ENCODE results near the gene TMEM43. TPM values are rescaled to one million over a fixed set of nuclear protein-coding genes. Genes with fewer than 3 reads are reported as not detected.

TMEM43 gene
- total and polyA plus RNA-seq, 10 of the 15 experiments (the other 5 are each of a cell fraction or from before 2014, with no cell fraction given), result 7.2 to 33.0 (median 18.5) TPM

DNA sequence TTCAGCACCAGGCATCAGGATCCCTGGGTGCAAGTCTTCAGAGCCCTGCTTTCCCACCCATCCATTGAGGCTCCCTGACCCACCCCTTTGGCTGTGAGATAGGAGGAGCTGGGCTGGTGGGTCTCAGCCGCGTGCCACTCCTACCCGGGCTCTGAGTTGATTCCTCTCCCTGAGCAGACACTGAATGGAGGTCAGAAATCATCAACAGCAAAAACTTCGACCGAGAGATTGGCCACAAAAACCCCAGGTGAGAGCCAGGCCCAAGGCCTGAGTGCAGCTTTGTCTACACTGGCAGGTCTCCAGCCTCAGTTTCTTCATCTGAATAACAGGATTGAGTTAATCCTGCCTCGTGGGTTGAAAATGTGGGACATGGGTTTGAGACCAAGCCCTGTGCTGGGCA, 7.8 kb downstream of the TMEM43 start:
- no peak for TF ChIP-seq RUNX3 (IDR thresholded peaks at IDR 0.05; ENCODE audit: low read length)
- no peak for TF ChIP-seq ASH2L (IDR thresholded peaks at IDR 0.05; ENCODE audit: borderline replicate concordance, low read depth)
- no peak for TF ChIP-seq MYC (IDR thresholded peaks at IDR 0.05; ENCODE audit: insufficient read depth, insufficient read length, insufficient replicate concordance, low read length, severe bottlenecking)
- no peak for TF ChIP-seq HDAC2 (IDR thresholded peaks at IDR 0.05)
- TF ChIP-seq ZNF24 (IDR thresholded peaks at IDR 0.05), result no peak
- TF ChIP-seq, protein P1, sequence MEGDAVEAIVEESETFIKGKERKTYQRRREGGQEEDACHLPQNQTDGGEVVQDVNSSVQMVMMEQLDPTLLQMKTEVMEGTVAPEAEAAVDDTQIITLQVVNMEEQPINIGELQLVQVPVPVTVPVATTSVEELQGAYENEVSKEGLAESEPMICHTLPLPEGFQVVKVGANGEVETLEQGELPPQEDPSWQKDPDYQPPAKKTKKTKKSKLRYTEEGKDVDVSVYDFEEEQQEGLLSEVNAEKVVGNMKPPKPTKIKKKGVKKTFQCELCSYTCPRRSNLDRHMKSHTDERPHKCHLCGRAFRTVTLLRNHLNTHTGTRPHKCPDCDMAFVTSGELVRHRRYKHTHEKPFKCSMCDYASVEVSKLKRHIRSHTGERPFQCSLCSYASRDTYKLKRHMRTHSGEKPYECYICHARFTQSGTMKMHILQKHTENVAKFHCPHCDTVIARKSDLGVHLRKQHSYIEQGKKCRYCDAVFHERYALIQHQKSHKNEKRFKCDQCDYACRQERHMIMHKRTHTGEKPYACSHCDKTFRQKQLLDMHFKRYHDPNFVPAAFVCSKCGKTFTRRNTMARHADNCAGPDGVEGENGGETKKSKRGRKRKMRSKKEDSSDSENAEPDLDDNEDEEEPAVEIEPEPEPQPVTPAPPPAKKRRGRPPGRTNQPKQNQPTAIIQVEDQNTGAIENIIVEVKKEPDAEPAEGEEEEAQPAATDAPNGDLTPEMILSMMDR (IDR thresholded peaks at IDR 0.05 in 2 of 3, conservative IDR thresholded peaks at IDR 0.05 in 1 of 3; ENCODE audit: control insufficient read depth in 2 of 3, extremely low read depth in 1 of 3, insufficient read depth in 1 of 3, low read depth in 3 of 3, low read length in 3 of 3), result no peak
- H2AFZ ChIP-seq (ENCODE audit: control insufficient read depth, low read depth, low read length), result no peak overlapping the region
- H3K4me1 ChIP-seq (ENCODE audit: control insufficient read depth, insufficient read depth, low read length), result no peaks in the 10 kb centered on the region
- no peak overlapping the region for H3K4me3 ChIP-seq
- CTCF ChIA-PET, result no interaction called here
- intact Hi-C loops (cut with micrococcal nuclease; ENCODE audit: unreplicated experiment) (no loop called here), in situ Hi-C loops (cut with MboI) (no loop called here)
- no peaks in the 10 kb centered on the region for H4K20me1 ChIP-seq (ENCODE audit: control insufficient read depth, insufficient read depth)
- RAD21 ChIA-PET (ENCODE audit: unreplicated experiment), result no interaction called here
- peaks cover 26 to 27% of the 10 kb centered on the region in 2 experiments for H3K36me3 ChIP-seq (ENCODE audit: control insufficient read depth in 2 of 2, insufficient read depth in 2 of 2, low read length in 1 of 2)
- no peak overlapping the region for H3K27ac ChIP-seq (ENCODE audit: control insufficient read depth, insufficient read depth)
- SMC1A ChIA-PET (ENCODE audit: uncharacterized antibody, unreplicated experiment), result no interaction called here
- no peaks in the 10 kb centered on the region for H3K27me3 ChIP-seq (replicated peaks in 1 of 2; ENCODE audit: control insufficient read depth in 2 of 2, insufficient read depth in 2 of 2, low read length in 1 of 2)
- DNase-seq (ENCODE audit: low read depth, low spot score), result no peak
- H3K9me3 ChIP-seq (replicated peaks; ENCODE audit: control insufficient read depth, insufficient read depth, low read length), result no peaks in the 10 kb centered on the region
- no peak for FAIRE-seq
- H3K9ac ChIP-seq (ENCODE audit: control insufficient read depth, insufficient read depth, low read length), result no peak overlapping the region
- POLR2A ChIA-PET, result no interaction called here
- no peak for ATAC-seq
- WGBS (ENCODE audit: insufficient coverage, insufficient replicate concordance, low lambda C conversion rate, missing lambda C conversion rate), result 97% methylated on average over 6 of the region's 6 CpGs
- H3K4me2 ChIP-seq (ENCODE audit: control insufficient read depth, insufficient read depth), result no peak overlapping the region
- no TSS peak for BruUV-seq (replicated peaks)
- peaks cover 8% of the 10 kb centered on the region for H3K79me2 ChIP-seq (ENCODE audit: control insufficient read depth, insufficient read depth, low read length)
